RWPE2 (cell line): ENCODE results near the gene ARFGEF2.

Source experiments
- ATAC-seq: fragments of 200-7000 bp; cut with Tn5 transposase; 3 replicates; pipeline ENCODE4 v1.9.1; 2021; ENCODE audit warnings: low read depth
- DNase-seq: peaks from one replicate; pipeline ENCODE4 v3.0.0-alpha.2; 2020; ENCODE audit warnings: low spot score
- H3K27ac ChIP-seq: fragments of 450-650 bp; 2 replicates; pipeline ENCODE4 v1.5.1; 2017; ENCODE audit warnings: mild to moderate bottlenecking; ENCODE audit not compliant: poor library complexity, severe bottlenecking
- H3K27me3 ChIP-seq: fragments of 250-450 bp; sonication (Bioruptor Pico); 2 replicates; pipeline ENCODE4 v1.5.1; 2021; ENCODE audit warnings: mild to moderate bottlenecking, moderate library complexity; ENCODE audit not compliant: insufficient read depth, poor library complexity, severe bottlenecking
- H3K36me3 ChIP-seq: fragments of 250-450 bp; sonication (Bioruptor Pico); 2 replicates; pipeline ENCODE4 v1.5.1; 2020; ENCODE audit warnings: low read depth, mild to moderate bottlenecking, moderate library complexity
- H3K4me1 ChIP-seq: fragments of 250-450 bp; sonication (Bioruptor Pico); 2 replicates; pipeline ENCODE4 v1.5.1; 2021; ENCODE audit warnings: mild to moderate bottlenecking, moderate library complexity; ENCODE audit not compliant: insufficient read depth, poor library complexity, severe bottlenecking
- H3K4me3 ChIP-seq: fragments of 250-450 bp; sonication (Bioruptor Pico); 2 replicates; pipeline ENCODE4 v1.5.1; 2021; ENCODE audit warnings: mild to moderate bottlenecking, moderate library complexity; ENCODE audit not compliant: severe bottlenecking
- H3K9me3 ChIP-seq: fragments of 250-450 bp; sonication (Bioruptor Pico); 2 replicates; pipeline ENCODE4 v1.5.1; 2021; ENCODE audit warnings: mild to moderate bottlenecking, moderate library complexity; ENCODE audit not compliant: severe bottlenecking
- CTCF ChIP-seq: fragments of 450-650 bp; IDR thresholded peaks from one replicate; pipeline ENCODE4 v1.5.1; 2017; ENCODE audit warnings: mild to moderate bottlenecking, moderate library complexity; ENCODE audit not compliant: poor library complexity, severe bottlenecking

Gene ARFGEF2

GRCh38 chr20:48962976-48963771 lies 41.7 kb downstream of the ARFGEF2 start:
- ATAC-seq (no peak), DNase-seq (peak; percentile 36)
- H3K4me3 ChIP-seq = no peak overlapping the region
- H3K4me1 ChIP-seq = peaks cover 16% of the 10 kb centered on the region
- no peak overlapping the region for H3K27ac ChIP-seq
- no peak for TF ChIP-seq CTCF
- no peaks in the 10 kb centered on the region for H3K27me3 ChIP-seq
- no peaks in the 10 kb centered on the region for H3K9me3 ChIP-seq
- peaks cover 87% of the 10 kb centered on the region for H3K36me3 ChIP-seq

- Histone ChIP-seq H3K36me3 (peaks cover 94% of the 10 kb centered on the region), H3K4me1 (peaks cover 8% of the 10 kb centered on the region), H3K9me3 (no peaks in the 10 kb centered on the region), H3K27me3 (no peaks in the 10 kb centered on the region), H3K27ac (no peak overlapping the region), H3K4me3 (no peak overlapping the region)
- ATAC-seq (no peak; the same call in 2 of the 3 replicates), DNase-seq (peak; percentile 29)
- TF ChIP-seq CTCF = no peak
Observed at GRCh38 chr20:48965189-48965910, 43.8 kb downstream of the ARFGEF2 start.

- H3K36me3 ChIP-seq = peaks cover 99% of the 10 kb centered on the region
- no peaks in the 10 kb centered on the region for H3K27me3 ChIP-seq
- H3K9me3 ChIP-seq = no peaks in the 10 kb centered on the region
- no peak for TF ChIP-seq CTCF
- ATAC-seq = no peak
- no peak overlapping the region for H3K4me3 ChIP-seq
- no peak for DNase-seq
- no peaks in the 10 kb centered on the region for H3K4me1 ChIP-seq
- no peak overlapping the region for H3K27ac ChIP-seq
Observed at GRCh38 chr20:48970681-48971365, 49.3 kb downstream of the ARFGEF2 start.

GRCh38 chr20:48971956-48972355 lies 50.4 kb downstream of the ARFGEF2 start:
- no peaks in the 10 kb centered on the region for H3K4me1 ChIP-seq
- no peak overlapping the region for H3K27ac ChIP-seq
- H3K4me3 ChIP-seq = no peak overlapping the region
- H3K27me3 ChIP-seq = no peaks in the 10 kb centered on the region
- H3K9me3 ChIP-seq = no peaks in the 10 kb centered on the region
- DNase-seq (no peak), ATAC-seq (no peak)
- no peak for TF ChIP-seq CTCF
- peaks cover 99% of the 10 kb centered on the region for H3K36me3 ChIP-seq
